Forelimb muscle (tissue), 1 donor: ENCODE measurements around the gene CCNL2. TPM values are rescaled to one million over a fixed set of nuclear protein-coding genes. Genes with fewer than 3 reads are reported as not detected.

Source experiments
- DNase-seq: peaks from one replicate; pipeline ENCODE4 v3.0.0-alpha.2; 2013; ENCODE audit warnings: low read depth
- polyA plus RNA-seq: library from polyadenylated mRNA; unstranded; fragments of 120-200 nt; gene quantifications from one replicate; pipeline ENCODE4 v1.2.1, GENCODE V29; 2013; ENCODE audit not compliant: insufficient read length

The CCNL2 gene
- polyA plus RNA-seq, 1 donor = 169 TPM

DNA sequence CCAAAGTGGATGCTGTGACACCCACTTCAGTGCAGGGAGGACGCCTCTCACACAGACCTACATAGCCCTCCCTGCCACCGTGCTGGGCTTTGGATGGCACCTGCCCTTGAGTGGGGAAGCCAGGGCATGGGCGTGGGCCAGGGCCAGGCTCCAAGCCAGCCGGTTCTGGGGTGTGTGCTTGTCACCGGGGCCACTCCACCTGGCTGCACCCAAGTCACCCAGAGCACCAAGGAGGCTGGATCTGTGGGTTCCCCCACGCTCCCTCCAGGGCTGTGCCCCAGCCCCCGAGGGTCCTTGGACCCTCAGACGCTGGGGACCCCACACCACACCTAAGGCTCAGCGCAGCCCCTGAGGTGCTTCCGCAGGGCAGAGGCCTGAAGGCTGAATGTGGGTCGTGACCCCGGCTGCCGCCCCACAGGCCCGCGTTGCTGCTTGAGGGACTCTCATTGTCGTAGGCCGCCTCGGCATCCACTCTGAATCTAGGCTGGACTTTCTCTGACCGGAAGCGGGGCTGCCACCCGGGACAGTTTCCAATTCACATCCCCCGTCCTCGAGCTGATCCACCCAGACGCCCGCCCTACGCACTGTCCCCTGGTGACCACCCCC lies 42.2 kb downstream of the CCNL2 start:
- DNase-seq = no peak

GRCh38 chr1:1356166-1356795 lies 42.9 kb downstream of the CCNL2 start:
- DNase-seq = no peak

DNA sequence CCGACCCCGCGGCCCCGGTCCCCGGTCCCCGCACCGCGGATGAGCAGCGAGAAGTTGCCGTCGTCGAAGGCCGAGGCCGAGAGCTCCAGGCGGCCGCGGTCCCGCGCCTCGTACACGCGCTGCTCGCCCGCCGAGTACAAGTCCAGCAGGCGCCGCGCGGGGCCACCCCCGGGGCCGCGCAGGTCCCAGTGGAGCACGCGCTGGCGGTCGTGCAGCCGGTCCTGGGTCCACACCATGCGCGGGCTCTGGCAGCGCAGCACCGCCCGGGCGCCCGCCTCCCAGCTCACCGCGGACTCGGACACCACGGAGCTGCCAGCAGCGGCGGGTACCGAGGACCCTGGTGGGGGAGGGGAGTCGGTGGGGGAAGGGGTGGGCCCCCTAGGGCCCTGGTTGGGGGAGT lies 43.7 kb downstream of the CCNL2 start:
- no peak for DNase-seq

DNA sequence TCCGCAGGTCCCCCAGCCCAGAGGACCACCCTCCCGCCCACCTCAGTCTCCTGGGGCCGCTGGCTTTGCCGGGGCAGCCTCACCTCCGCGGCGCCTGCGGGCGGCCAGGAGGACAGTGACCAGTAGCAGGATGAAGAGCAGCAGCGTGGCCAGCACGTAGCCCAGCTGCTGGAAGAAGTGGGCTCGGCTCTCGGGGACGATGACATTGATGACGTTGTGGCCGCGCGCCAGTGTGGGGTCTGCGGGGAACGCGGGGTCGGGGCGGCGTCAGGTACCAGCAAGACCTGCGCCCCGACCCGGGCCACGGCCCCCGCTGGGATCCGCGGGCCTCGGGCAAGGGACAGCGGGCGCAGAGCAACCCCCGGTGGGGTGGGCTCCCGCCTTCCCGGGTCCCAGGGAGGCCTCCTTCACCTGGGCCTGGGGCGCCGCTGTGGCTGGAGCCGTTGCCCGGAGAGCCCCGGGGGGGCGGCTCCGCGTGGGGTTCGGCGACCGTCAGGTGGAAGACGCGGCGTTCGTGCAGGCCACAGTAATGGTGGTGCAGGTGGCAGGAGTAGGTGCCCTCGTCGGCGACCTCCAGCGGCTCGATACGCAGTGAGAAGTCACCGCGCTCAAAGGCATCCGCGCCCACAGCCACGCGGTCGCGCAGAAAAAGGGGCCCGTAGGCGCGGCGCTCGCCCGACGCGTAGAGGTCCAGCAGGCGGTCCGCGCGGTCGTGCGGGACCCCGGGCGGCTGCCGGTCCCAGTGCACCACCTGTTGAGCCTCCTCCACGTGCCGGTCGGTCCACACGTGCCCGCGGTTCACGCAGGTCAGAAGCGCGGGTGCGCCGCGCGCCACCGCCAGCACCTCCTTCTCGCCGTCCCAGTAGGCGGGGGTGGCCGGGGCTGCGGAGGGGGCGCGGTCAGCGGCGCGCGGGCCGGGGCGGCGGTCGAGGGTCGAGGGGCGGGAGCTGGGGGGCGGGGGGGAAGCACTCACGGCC lies 44.6 kb downstream of the CCNL2 start:
- DNase-seq = no peak

GRCh38 chr1:1353389-1354151 lies 45.6 kb downstream of the CCNL2 start:
- DNase-seq = no peak

DNA sequence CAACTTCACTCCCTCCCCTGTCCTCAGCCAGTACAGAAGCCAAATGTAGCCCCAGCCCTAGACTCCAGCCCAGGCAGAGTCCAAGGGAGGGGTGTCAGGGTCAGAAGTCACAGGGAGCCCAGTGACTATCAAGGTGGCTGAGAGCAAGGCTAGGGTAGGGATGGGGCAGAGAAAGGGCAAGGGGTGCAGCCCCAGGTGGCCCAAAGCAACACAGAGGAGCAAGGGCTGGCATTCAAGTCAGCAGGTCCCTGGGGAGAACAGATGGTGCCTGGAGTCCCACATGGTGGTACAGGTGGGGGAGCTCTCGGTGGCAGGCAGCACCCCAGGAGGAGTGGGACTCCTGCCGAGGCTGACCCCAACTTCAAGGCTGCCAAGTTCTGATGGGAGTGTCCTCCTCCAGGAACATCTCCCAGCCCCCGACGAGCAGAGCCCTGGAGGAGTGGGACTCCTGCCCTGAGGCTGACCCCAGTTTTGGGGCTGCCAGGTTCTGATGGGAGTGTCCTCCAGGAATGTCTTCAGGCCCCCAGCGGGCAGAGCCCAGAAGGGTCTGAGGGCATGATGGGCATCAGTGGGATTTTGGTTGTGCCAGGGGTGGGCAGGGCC lies 46.2 kb downstream of the CCNL2 start:
- no peak for DNase-seq

- no peak for DNase-seq
Measured at GRCh38 chr1:1351511-1352427, 47.4 kb downstream of the CCNL2 start.

GRCh38 chr1:1349256-1350012 lies 49.7 kb downstream of the CCNL2 start, which contains the start of gene DVL1:
Gene DVL1, minus strand, starts transcription at chr1:1349418. Its CDS starts 353 bp downstream, at chr1:1349065.
- no peak for DNase-seq

GRCh38 chr1:1348420-1349255 lies 50.5 kb downstream of the CCNL2 start:
- no peak for DNase-seq

DNA sequence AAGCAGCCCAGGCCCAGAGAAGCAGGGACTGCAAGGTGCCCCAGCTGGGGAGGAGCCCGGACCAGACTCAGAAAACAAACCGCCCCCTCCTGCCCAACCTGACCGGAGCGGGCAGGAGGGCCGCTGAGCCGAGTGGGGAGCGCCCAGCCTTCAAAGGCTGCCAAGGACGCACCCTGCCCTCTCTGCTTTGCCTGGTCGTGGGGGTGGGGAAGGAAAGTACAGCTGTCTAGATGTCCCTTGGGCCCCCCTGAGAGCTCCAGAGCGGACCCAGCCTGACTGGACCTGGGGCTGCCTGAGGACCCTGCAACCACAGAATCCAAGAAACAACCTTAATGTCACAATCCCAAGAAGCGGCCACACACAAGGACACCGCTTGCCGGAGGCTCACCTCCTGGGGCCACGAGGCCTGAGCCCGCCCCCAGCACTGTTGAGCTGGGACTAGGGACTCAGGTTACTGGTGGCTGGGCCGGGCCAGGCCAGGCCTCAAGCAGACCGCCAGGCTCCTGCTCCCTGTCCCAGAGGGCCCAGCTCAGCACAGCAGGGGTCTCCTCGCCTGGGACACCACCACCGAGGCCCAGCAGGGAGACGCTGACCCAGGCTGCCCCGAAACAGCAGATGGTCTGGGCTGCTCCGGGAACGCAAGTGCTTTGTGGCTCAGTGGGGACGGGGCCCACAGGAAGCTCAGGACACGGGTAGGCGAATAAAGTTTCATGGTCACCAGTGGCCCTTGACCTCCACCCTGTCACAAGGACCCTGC lies 51.3 kb downstream of the CCNL2 start:
- DNase-seq = no peak

DNA sequence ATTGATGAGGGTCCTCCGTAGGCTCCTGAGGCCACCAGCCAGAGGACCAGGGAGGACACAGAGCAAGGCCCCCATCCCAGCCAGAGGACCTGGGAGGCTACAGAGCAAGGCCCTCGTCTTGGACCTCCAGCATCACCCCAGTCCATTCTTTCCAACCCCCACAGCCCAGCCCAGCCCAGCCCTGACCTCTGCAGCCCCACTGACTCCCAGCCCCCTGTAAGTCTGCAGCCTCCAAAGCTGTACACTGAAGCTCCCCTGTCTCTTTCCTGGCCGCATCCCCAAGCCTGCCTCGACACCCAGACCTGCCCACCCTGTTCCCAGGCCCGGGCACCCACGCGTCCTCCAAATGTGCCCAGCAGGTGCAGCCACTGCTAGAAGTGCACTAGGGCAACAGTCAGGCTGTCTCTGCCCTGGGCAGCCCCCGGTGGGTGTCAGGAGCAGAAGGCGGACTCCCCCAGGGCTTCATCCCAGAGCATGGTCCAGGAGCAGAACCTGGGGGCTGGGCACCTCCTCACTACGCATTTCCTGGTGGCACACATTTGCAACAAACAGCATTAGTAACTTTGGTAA lies 52.0 kb downstream of the CCNL2 start:
- DNase-seq = no peak

DNA sequence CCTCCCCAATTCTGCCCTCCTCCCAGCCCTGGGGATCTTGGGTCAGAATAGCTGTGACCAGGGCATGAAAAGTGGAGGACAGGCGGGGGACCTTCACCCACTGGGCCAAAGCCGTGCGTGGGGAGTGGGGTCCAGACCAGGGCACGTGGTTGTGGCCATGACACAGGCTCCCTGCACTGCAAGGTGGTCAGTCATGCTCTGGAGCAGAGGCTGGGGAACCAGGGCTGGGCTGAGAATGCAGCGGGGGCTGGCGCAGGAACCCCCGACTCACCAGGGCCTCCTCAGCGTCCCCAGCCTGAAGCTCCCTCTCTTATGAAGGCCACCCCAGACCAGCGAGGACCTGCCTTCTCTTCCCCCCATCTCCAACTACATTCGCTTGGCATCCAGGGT lies 52.6 kb downstream of the CCNL2 start:
- DNase-seq = no peak

- DNase-seq = no peak
Measured at GRCh38 chr1:1345860-1346500, 53.2 kb downstream of the CCNL2 start.

- DNase-seq = no peak
Measured at GRCh38 chr1:1345384-1345783, 53.8 kb downstream of the CCNL2 start.

DNA sequence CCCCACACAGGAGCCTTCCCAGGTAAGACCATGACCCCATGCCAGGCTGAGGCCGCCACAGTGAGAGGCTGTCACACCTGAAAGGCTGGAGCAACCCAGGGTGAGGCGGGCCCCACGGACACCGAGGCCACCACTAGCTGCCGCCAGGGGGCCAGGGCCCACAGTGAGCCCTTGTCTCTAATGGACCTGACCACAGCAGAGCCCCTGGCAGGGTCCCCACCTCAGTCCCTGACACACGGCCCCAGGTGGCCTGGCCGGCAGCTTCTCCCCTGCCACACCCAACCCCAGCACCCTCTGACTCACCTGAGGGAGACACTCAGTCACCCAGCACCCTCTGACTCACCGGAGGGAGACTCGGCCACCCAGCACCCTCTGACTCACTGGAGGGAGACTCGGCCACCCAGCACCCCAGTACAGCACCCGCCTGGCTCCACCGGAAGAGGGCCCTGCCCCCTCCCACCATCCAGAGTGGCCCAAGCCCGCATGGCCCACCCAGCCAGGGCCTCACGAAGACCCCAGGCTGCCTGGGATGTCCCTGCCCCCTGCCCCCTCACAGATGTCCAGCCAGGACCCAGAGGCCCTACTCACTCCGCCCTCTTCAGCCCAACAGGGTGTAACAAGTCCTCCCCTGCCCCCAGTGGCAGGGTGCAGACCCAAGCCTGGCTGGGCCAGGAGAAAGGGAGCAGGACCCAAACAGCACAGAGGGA lies 54.3 kb downstream of the CCNL2 start:
- no peak for DNase-seq

DNA sequence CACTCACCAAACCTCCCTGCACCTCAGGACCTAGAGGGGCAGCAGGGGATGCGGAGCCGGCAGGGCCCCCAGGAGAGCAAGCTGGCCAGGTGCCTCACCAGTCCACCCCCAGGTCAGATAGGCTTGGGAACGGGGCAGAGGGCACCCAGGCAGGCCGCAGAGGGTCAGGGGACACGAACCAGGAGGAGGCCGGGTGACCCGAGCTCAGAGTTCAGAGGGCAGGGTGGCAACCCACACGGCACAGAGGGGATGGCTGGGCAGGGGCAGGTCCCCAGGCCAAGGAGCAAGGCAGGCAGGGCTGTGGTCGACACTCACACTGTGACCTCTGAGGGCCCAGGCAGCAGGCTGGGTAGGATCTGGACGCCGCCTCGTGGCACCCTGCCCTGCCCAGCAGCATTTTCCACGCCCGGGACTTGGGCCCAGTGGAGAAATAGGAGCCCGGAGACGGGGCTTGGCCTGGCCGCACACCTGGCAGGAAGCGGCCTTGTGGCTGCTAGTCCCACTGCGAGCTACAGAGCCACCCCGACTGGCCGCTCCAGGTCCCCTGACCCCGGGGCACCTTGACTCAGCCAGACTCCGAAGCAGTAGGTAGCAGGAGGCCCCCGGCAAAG lies 55.2 kb downstream of the CCNL2 start:
- no peak for DNase-seq
